ENCODE data around the gene ADGRD1.
"Not testable (repeated sequence)": the region's sequence is repeated elsewhere in the genome, so short reads cannot be mapped to it uniquely, and the experiment has no call there.

The ADGRD1 gene

DNA sequence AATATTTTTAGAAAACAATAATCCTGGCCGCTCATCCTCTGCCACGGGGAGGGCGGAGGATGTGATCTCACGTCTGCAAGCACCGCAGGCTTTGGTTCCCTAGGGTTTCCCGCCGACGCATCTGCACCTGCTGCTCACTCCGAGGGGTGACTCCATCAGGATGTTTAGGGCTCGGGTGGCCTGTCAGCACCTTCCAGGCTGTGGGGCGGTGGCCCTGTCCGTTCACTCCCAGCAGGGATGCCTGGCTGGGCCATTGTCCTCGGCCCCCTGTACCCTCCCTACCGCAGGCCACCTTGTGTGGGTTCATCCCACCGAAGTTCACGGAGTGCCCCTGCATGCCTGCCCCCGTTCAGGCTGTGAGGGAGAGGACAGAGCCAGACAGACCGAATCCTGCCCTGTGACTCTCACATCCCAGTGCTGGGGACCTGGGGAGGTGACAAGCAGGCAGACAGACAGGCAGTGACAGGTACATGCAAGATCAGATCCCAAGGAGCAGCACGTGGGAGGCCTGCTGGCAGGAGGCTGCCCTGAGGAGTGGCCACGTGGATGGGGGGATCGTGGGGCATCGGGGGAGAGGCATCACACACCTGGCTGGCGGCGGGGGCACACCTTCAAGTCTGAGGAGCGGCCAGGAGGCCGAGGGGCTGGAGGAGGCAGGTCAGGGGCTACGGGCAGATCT, 112.6 kb downstream of the ADGRD1 start:
- Histone ChIP-seq H3K14ac (ENCODE audit: low read length) (no peak overlapping the region), H2BK12ac (ENCODE audit: low read length) (no peak overlapping the region), H3K9ac (ENCODE audit: low read length) (no peak overlapping the region), H2BK120ac (ENCODE audit: insufficient read depth, low read length, poor library complexity) (no peak overlapping the region), H3K4me1 (ENCODE audit: control insufficient read depth in 1 of 2, insufficient read depth in 2 of 2, low read length in 2 of 2) (no peaks in the 10 kb centered on the region), H4K8ac (ENCODE audit: low read depth, low read length) (no peak overlapping the region), H3K23ac (ENCODE audit: low read length) (no peak overlapping the region), H3K79me1 (ENCODE audit: low read length) (no peaks in the 10 kb centered on the region), H3K9me3 (ENCODE audit: insufficient read depth, low read depth, low read length) (peaks cover 6% of the 10 kb centered on the region), H3K36me3 (ENCODE audit: control insufficient read depth in 1 of 2, insufficient read depth in 2 of 2, low read length in 2 of 2) (no peaks in the 10 kb centered on the region), H2AFZ (ENCODE audit: insufficient read depth, low read length, poor library complexity) (no peak overlapping the region), H4K91ac (ENCODE audit: low read depth, low read length) (no peak overlapping the region), H3K79me2 (ENCODE audit: control insufficient read depth, insufficient read depth, low read length, poor library complexity) (no peaks in the 10 kb centered on the region), H3K4ac (ENCODE audit: low read depth, low read length) (no peak overlapping the region), H3K4me3 (ENCODE audit: low read depth, low read length) (no peak overlapping the region), H2BK5ac (ENCODE audit: low read depth, low read length, poor library complexity) (no peak overlapping the region), H2AK5ac (ENCODE audit: low read length) (no peak overlapping the region), H3K4me2 (ENCODE audit: low read length) (no peak overlapping the region), H3K27ac (ENCODE audit: low read depth, low read length) (no peak overlapping the region), H3K18ac (ENCODE audit: low read length) (no peak overlapping the region), H3K27me3 (ENCODE audit: insufficient read depth, low read length) (no peaks in the 10 kb centered on the region), H4K12ac (ENCODE audit: low read depth, low read length) (no peak overlapping the region)
- no peak for DNase-seq
- WGBS (ENCODE audit: extremely low coverage, insufficient coverage, insufficient read length) = no CpG with 5 or more reads among the region's 27 CpGs

DNA sequence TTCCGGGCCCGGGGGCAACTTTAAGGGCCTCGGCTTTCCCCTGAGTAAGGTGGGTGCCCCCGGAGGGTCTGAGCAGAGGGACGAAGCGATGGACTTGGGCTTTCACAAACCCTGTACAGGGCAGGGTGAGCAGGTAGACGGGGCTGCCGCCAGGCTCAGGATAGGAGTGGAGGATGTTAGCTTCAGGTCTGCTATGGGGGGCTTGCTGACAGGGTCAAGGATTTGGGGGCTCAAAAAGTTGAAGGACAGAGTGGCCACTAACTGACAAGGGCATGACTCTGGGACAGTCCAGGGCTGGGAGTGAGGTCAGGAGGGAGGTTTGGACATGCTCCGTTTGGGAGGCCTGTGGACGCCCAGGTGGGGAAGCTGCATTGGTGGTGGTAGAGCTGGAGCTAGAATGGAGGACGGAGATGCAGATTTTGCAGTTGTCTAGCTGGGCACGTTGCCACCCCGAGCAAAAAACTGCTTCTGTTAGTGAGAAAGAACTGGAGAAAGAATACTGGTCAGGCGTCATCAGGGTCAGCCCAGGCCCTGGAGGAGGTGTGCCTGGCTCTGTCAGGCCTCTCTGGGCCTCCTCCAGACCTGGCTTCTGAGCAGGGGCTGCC, 113.3 kb downstream of the ADGRD1 start:
- Histone ChIP-seq H4K8ac (ENCODE audit: low read depth, low read length) (no peak overlapping the region), H3K23ac (ENCODE audit: low read length) (no peak overlapping the region), H3K27me3 (ENCODE audit: insufficient read depth, low read length) (no peaks in the 10 kb centered on the region), H3K4ac (ENCODE audit: low read depth, low read length) (no peak overlapping the region), H2BK12ac (ENCODE audit: low read length) (no peak overlapping the region), H3K9ac (ENCODE audit: low read length) (no peak overlapping the region), H3K4me1 (ENCODE audit: control insufficient read depth in 1 of 2, insufficient read depth in 2 of 2, low read length in 2 of 2) (no peaks in the 10 kb centered on the region), H3K14ac (ENCODE audit: low read length) (no peak overlapping the region), H2BK120ac (ENCODE audit: insufficient read depth, low read length, poor library complexity) (no peak overlapping the region), H3K36me3 (ENCODE audit: control insufficient read depth in 1 of 2, insufficient read depth in 2 of 2, low read length in 2 of 2) (no peaks in the 10 kb centered on the region), H3K4me2 (ENCODE audit: low read length) (no peak overlapping the region), H3K9me3 (ENCODE audit: insufficient read depth, low read depth, low read length) (peaks cover 6% of the 10 kb centered on the region), H4K91ac (ENCODE audit: low read depth, low read length) (no peak overlapping the region), H3K4me3 (ENCODE audit: low read depth, low read length) (no peak overlapping the region), H3K18ac (ENCODE audit: low read length) (no peak overlapping the region), H2BK5ac (ENCODE audit: low read depth, low read length, poor library complexity) (no peak overlapping the region), H3K27ac (ENCODE audit: low read depth, low read length) (no peak overlapping the region), H2AK5ac (ENCODE audit: low read length) (no peak overlapping the region), H3K79me1 (ENCODE audit: low read length) (no peaks in the 10 kb centered on the region), H4K12ac (ENCODE audit: low read depth, low read length) (no peak overlapping the region), H2AFZ (ENCODE audit: insufficient read depth, low read length, poor library complexity) (no peak overlapping the region), H3K79me2 (ENCODE audit: control insufficient read depth, insufficient read depth, low read length, poor library complexity) (no peaks in the 10 kb centered on the region)
- WGBS (ENCODE audit: extremely low coverage, insufficient coverage, insufficient read length) = no CpG with 5 or more reads among the region's 14 CpGs
- DNase-seq = no peak

DNA sequence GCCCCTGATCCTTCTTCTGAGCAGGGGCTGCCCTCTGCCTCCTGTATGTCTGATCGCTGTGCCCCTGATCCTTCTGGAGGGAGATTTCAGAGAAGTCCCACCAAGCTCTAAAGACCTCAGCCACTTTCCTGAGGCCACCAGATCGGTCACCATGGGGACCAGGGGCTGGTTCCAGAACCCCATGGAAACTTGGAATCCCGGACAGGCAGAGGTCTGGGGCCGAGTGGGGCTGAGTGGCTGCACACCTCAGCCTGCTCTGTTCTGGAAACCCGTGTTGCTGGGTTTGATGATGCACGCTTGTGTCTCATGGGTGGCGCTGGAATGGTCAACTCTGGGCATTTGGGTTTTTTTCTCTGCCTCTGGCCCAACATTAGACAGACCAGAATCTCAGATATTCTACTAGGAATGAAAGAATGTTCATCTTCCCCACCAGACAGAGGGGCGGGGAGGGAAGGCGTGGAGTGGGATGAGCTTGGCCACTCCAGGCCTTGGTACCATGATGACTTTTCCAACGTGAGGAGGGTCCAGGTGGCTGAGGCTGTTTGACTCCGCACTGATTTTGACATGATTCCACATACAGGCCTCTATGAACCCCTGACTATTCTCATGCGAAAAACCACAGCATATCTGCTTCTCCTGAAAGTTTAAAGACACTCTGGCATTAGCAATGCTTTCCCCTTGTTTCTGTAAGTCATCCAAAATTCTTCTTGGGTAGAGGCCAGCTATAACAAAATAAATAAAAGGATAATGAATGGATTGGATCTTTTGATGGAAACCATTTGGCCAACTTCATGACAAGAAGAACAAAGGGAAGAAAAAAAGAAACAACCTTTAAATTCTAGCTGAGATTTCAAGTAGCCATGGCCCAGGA, 114.5 kb downstream of the ADGRD1 start:
- no peak for DNase-seq
- Histone ChIP-seq H3K79me2 (ENCODE audit: control insufficient read depth, insufficient read depth, low read length, poor library complexity) (no peaks in the 10 kb centered on the region), H3K27ac (ENCODE audit: low read depth, low read length) (no peak overlapping the region), H3K9ac (ENCODE audit: low read length) (no peak overlapping the region), H2BK12ac (ENCODE audit: low read length) (no peak overlapping the region), H3K79me1 (ENCODE audit: low read length) (no peaks in the 10 kb centered on the region), H3K4ac (ENCODE audit: low read depth, low read length) (no peak overlapping the region), H3K36me3 (ENCODE audit: control insufficient read depth in 1 of 2, insufficient read depth in 2 of 2, low read length in 2 of 2) (no peaks in the 10 kb centered on the region), H3K14ac (ENCODE audit: low read length) (no peak overlapping the region), H3K27me3 (ENCODE audit: insufficient read depth, low read length) (no peaks in the 10 kb centered on the region), H3K23ac (ENCODE audit: low read length) (no peak overlapping the region), H2AK5ac (ENCODE audit: low read length) (no peak overlapping the region), H3K18ac (ENCODE audit: low read length) (no peak overlapping the region), H4K91ac (ENCODE audit: low read depth, low read length) (no peak overlapping the region), H2BK120ac (ENCODE audit: insufficient read depth, low read length, poor library complexity) (no peak overlapping the region), H2BK5ac (ENCODE audit: low read depth, low read length, poor library complexity) (no peak overlapping the region), H4K8ac (ENCODE audit: low read depth, low read length) (no peak overlapping the region), H3K4me1 (ENCODE audit: control insufficient read depth in 1 of 2, insufficient read depth in 2 of 2, low read length in 2 of 2) (no peaks in the 10 kb centered on the region), H3K9me3 (ENCODE audit: insufficient read depth, low read depth, low read length) (peaks cover 10% of the 10 kb centered on the region), H3K4me2 (ENCODE audit: low read length) (no peak overlapping the region), H3K4me3 (ENCODE audit: low read depth, low read length) (no peak overlapping the region), H2AFZ (ENCODE audit: insufficient read depth, low read length, poor library complexity) (no peak overlapping the region), H4K12ac (ENCODE audit: low read depth, low read length) (no peak overlapping the region)
- WGBS (ENCODE audit: extremely low coverage, insufficient coverage, insufficient read length) = no CpG with 5 or more reads among the region's 12 CpGs

DNA sequence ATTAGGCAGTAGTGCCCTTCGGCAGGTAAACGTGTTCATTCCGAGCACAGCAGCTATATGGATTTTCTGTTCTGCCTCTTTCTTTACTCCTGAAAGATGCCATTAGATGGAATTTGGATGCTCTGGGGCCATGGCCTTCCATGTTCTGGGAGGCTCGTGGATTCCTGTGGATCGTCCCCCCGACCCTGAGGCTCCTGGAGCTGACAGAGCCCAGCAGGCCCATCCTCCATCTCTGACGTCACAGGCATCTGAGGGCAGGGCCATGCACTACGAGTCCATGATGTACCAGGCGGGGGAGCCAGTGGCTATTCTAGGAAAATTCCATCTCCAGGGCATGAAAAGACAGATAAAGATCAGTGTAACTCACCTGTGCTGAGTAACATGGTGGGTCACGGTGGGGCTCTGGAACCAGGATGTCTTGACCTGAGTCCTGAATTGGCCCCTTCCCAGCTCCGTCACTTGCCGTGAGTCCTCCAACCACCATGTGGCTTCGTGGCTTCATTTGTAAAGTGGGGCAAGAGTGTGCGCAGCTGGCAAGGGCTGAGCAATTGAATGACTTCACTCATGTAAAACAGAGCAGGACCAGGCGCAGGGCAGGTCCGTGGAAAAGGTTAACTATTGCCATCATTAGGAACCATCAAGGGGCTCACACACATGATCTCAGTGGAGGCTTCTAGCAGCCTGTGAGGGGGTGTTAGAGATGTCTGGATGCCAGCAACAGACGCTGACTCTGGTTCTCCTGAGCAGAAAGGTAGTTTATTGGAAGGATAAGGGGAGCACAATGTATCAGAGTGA, 115.4 kb downstream of the ADGRD1 start:
- H4K91ac ChIP-seq (ENCODE audit: low read depth, low read length); H4K8ac ChIP-seq (ENCODE audit: low read depth, low read length); H2BK120ac ChIP-seq (ENCODE audit: insufficient read depth, low read length, poor library complexity); H2BK12ac ChIP-seq (ENCODE audit: low read length); H3K27me3 ChIP-seq (ENCODE audit: insufficient read depth, low read length); H2AFZ ChIP-seq (ENCODE audit: insufficient read depth, low read length, poor library complexity); H3K18ac ChIP-seq (ENCODE audit: low read length); H3K79me1 ChIP-seq (ENCODE audit: low read length); H3K27ac ChIP-seq (ENCODE audit: low read depth, low read length); H3K4me2 ChIP-seq (ENCODE audit: low read length); H3K9me3 ChIP-seq (ENCODE audit: insufficient read depth, low read depth, low read length); H3K36me3 ChIP-seq (ENCODE audit: control insufficient read depth in 1 of 2, insufficient read depth in 2 of 2, low read length in 2 of 2); H3K4ac ChIP-seq (ENCODE audit: low read depth, low read length); H2AK5ac ChIP-seq (ENCODE audit: low read length); H2BK5ac ChIP-seq (ENCODE audit: low read depth, low read length, poor library complexity); H3K79me2 ChIP-seq (ENCODE audit: control insufficient read depth, insufficient read depth, low read length, poor library complexity); DNase-seq; H3K4me1 ChIP-seq (ENCODE audit: control insufficient read depth in 1 of 2, insufficient read depth in 2 of 2, low read length in 2 of 2); H3K9ac ChIP-seq (ENCODE audit: low read length); H3K23ac ChIP-seq (ENCODE audit: low read length); H3K14ac ChIP-seq (ENCODE audit: low read length); H4K12ac ChIP-seq (ENCODE audit: low read depth, low read length); H3K4me3 ChIP-seq (ENCODE audit: low read depth, low read length): not testable (repeated sequence)
- no CpG with 5 or more reads among the region's 17 CpGs for WGBS (ENCODE audit: extremely low coverage, insufficient coverage, insufficient read length)

All from trophoblast cell (in vitro differentiated cells and primary cell).